HCT116 (cell line): ENCODE measurements around the gene KCNG1. TPM values are rescaled to one million over a fixed set of nuclear protein-coding genes. Genes with fewer than 3 reads are reported as not detected.

Source experiments
- ATAC-seq: fragments of 200-7000 bp; cut with Tn5 transposase; 2 replicates; pipeline ENCODE4 v1.9.1; 2020; ENCODE audit warnings: mild to moderate bottlenecking, moderate library complexity
- BruUV-seq: library from RNA; stranded (reverse); fragments of 400-500 nt; replicated peaks from 2 replicates; lab custom pipeline; 2021; lab: Mats Ljungman, UMichigan
- CTCF ChIA-PET: fragments of 300-600 bp; sonication (Branson Sonifier 250); formaldehyde crosslinking; loops from one replicate; lab custom pipeline; 2021; ENCODE audit warnings: antibody characterized with exemption; lab: Charles Lee
- POLR2A ChIA-PET: fragments of 300-600, 350-600 bp; sonication (Branson Sonifier 250); formaldehyde crosslinking; loops from one replicate; lab custom pipeline; 2021; ENCODE audit warnings: antibody characterized with exemption; lab: Charles Lee
- RAD21 ChIA-PET, 2 experiments: fragments of 300-600 bp; sonication (Branson Sonifier 250); formaldehyde crosslinking; loops; one replicate each; lab custom pipeline; 2023; ENCODE audit warnings: low total read pairs in 2 of 2; ENCODE audit not compliant: uncharacterized antibody in 2 of 2, unreplicated experiment in 2 of 2, low non-redundant PET in 1 of 2; lab: Charles Lee
- DNase-seq: peaks from one replicate; pipeline ENCODE4 v3.0.0-alpha.2; 2010; ENCODE audit warnings: low read depth, low spot score
- H2AFZ ChIP-seq: fragments of 200-600 bp; shearing (Covaris generic), sonication (generic); 2 replicates; pipeline ENCODE4 v1.6.1; 2017; ENCODE audit warnings: low read depth, mixed run types, mixed read lengths, antibody characterized with exemption, low read length; ENCODE audit not compliant: poor library complexity, severe bottlenecking
- H3K27ac ChIP-seq: 2 replicates; pipeline ENCODE4 v1.5.1; 2012; ENCODE audit warnings: low read depth, low read length
- H3K27me3 ChIP-seq: fragments of 200-600 bp; sonication (generic); 2 replicates; pipeline ENCODE4 v1.6.1; 2016; ENCODE audit warnings: mixed run types, low read length, mixed read lengths; ENCODE audit not compliant: insufficient read depth
- H3K36me3 ChIP-seq, 2 experiments: fragments of 200-500 bp in 1 of 2; fragments of 200-600 bp in 1 of 2; sonication (Bioruptor generic) in 1 of 2; sonication (generic) in 1 of 2; 2 replicates each; pipeline versions ENCODE4 v1.5.1 to v1.6.1; 2014 to 2016; ENCODE audit warnings: low read length in 2 of 2, inconsistent platforms in 1 of 2, mixed read lengths in 1 of 2, mixed run types in 1 of 2; ENCODE audit not compliant: insufficient read depth in 2 of 2, control insufficient read depth in 1 of 2
- H3K4me1 ChIP-seq, 2 experiments: fragments of 200-600 bp in 1 of 2; sonication (generic) in 1 of 2; 2 replicates each; pipeline versions ENCODE4 v1.5.1 to v1.6.1; 2012 to 2017; ENCODE audit warnings: low read length in 2 of 2, inconsistent platforms in 1 of 2, mild to moderate bottlenecking in 1 of 2, mixed read lengths in 1 of 2, mixed run types in 1 of 2, moderate library complexity in 1 of 2; ENCODE audit not compliant: insufficient read depth in 2 of 2, control insufficient read depth in 1 of 2
- H3K4me2 ChIP-seq: fragments of 200-600 bp; sonication (generic); 2 replicates; pipeline ENCODE4 v1.6.1; 2017; ENCODE audit warnings: mixed run types, low read length, mixed read lengths
- H3K4me3 ChIP-seq, 2 experiments: fragments of 200-600 bp in 1 of 2; sonication (generic) in 1 of 2; replicated peaks in 1 of 2; 2 replicates each; pipeline ENCODE4 v1.5.1; 2011 to 2016; ENCODE audit warnings: low read length in 2 of 2, control low read depth in 1 of 2, low read depth in 1 of 2, mild to moderate bottlenecking in 1 of 2, mixed read lengths in 1 of 2, mixed run types in 1 of 2
- H3K79me2 ChIP-seq: fragments of 200-600 bp; sonication (generic); 2 replicates; pipeline ENCODE4 v1.6.1; 2017; ENCODE audit warnings: mild to moderate bottlenecking, mixed run types, low read length, moderate library complexity, mixed read lengths; ENCODE audit not compliant: insufficient read depth
- H3K9ac ChIP-seq: fragments of 200-600 bp; sonication (generic); 2 replicates; pipeline ENCODE4 v1.6.1; 2016; ENCODE audit warnings: low read length, mixed read lengths
- H3K9me2 ChIP-seq: fragments of 200-600 bp; sonication (generic), shearing (Covaris generic); 2 replicates; pipeline ENCODE4 v1.6.1; 2017; ENCODE audit warnings: mixed run types, mild to moderate bottlenecking, moderate library complexity; ENCODE audit not compliant: insufficient read depth
- H3K9me3 ChIP-seq, 2 experiments: fragments of 200-500 bp in 1 of 2; fragments of 200-600 bp in 1 of 2; sonication (Bioruptor generic) in 1 of 2; sonication (generic) in 1 of 2; 2 replicates each; pipeline ENCODE4 v1.6.1; 2014 to 2017; ENCODE audit warnings: low read length in 2 of 2, mixed read lengths in 2 of 2, inconsistent platforms in 1 of 2, low read depth in 1 of 2, mild to moderate bottlenecking in 1 of 2, mixed run types in 1 of 2, moderate library complexity in 1 of 2; ENCODE audit not compliant: control insufficient read depth in 1 of 2, insufficient read depth in 1 of 2
- H4K20me1 ChIP-seq: fragments of 200-600 bp; sonication (generic), shearing (Covaris generic); 2 replicates; pipeline ENCODE4 v1.6.1; 2017; ENCODE audit warnings: mixed run types, mild to moderate bottlenecking, moderate library complexity; ENCODE audit not compliant: insufficient read depth
- CEBPB ChIP-seq: IDR thresholded peaks from 2 replicates; pipeline ENCODE4 v1.6.1; 2012; ENCODE audit warnings: low read depth
- ELF1 ChIP-seq: IDR thresholded peaks from 2 replicates; pipeline ENCODE4 v1.6.1; 2012; ENCODE audit warnings: low read depth, borderline replicate concordance
- EZH2 ChIP-seq: fragments of 200-600 bp; sonication (generic); IDR thresholded peaks from 2 replicates; pipeline ENCODE4 v1.6.1; 2017; ENCODE audit warnings: antibody characterized with exemption, mixed run types
- EZH2phosphoT487 ChIP-seq: fragments of 200-600 bp; IDR thresholded peaks from 2 replicates; pipeline ENCODE4 v1.6.1; 2018; ENCODE audit warnings: antibody characterized with exemption, borderline replicate concordance
- JUND ChIP-seq: IDR thresholded peaks from 2 replicates; pipeline ENCODE4 v1.6.1; 2012
- POLR2A ChIP-seq: IDR thresholded peaks from 2 replicates; pipeline ENCODE4 v1.7.0; 2011; ENCODE audit warnings: borderline replicate concordance; ENCODE audit not compliant: insufficient read depth, insufficient read length; ENCODE audit errors: extremely low read depth
- RAD21 ChIP-seq: IDR thresholded peaks from 2 replicates; pipeline ENCODE4 v1.6.1; 2012; ENCODE audit warnings: low read depth, mild to moderate bottlenecking
- SIN3A ChIP-seq: IDR thresholded peaks from 2 replicates; pipeline ENCODE4 v1.6.1; 2012; ENCODE audit warnings: low read depth
- SP1 ChIP-seq: IDR thresholded peaks from 2 replicates; pipeline ENCODE4 v1.6.1; 2012; ENCODE audit warnings: low read depth
- ZNF274 ChIP-seq: fragments of 200-500 bp; sonication (Bioruptor generic); IDR thresholded peaks from 2 replicates; pipeline ENCODE4 v1.6.1; 2014; ENCODE audit warnings: mild to moderate bottlenecking, low read depth, low read length, inconsistent platforms
- intact Hi-C: fragments of 100-400 bp; cut with micrococcal nuclease; formaldehyde crosslinking; loops from 2 replicates; pipeline ENCODE4 v1.10.0; 2022
- total RNA-seq: library from RNA; stranded (reverse); gene quantifications from one replicate; pipeline ENCODE4 v1.2.1, GENCODE V29; 2021; ENCODE audit not compliant: unreplicated experiment
- TF ChIP-seq, protein P1 (sequence below), 3 experiments: fragments of 200-600 bp in 1 of 3; sonication (generic) in 1 of 3; IDR thresholded peaks in 2 of 3; conservative IDR thresholded peaks in 1 of 3; 2 replicates each; pipeline ENCODE4 v1.5.1; 2012 to 2017; ENCODE audit warnings: low read depth in 2 of 3, low read length in 2 of 3, antibody characterized with exemption in 1 of 3, borderline replicate concordance in 1 of 3, control low read depth in 1 of 3, mild to moderate bottlenecking in 1 of 3, mixed read lengths in 1 of 3, mixed run types in 1 of 3, moderate library complexity in 1 of 3; ENCODE audit not compliant: insufficient read depth in 1 of 3
- TF ChIP-seq, protein P2 (sequence below): IDR thresholded peaks from 2 replicates; pipeline ENCODE4 v1.6.1; 2012
- TF ChIP-seq, protein P3 (sequence below): IDR thresholded peaks from 2 replicates; pipeline ENCODE4 v1.6.1; 2012; ENCODE audit warnings: low read depth
- TF ChIP-seq, protein P4 (sequence below): IDR thresholded peaks from 2 replicates; pipeline ENCODE4 v1.6.1; 2012

The KCNG1 gene
- total RNA-seq, 1 experiment from 2014 or later: 54.6 TPM

DNA sequence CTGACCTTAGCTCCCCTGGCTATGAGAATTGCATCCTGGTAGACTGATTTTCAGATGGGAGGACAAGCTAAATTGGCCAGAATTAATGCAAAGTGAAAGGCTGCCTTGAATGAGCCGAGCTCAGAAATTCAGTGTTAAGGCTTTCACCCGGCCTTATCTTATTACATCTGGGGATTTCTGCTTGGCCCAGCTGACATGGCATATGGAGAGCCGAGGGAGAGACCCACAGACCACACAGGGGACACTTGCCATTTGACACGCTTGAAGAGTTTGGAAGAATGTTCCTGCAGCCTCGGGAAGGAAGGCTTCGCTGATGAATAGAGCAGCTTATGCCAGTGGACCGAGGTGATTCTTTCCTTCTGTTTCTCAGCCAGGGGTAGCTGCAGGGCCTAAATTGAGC is 55.3 kb downstream of the KCNG1 start:
- no peaks in the 10 kb centered on the region for H4K20me1 ChIP-seq
- no peaks in the 10 kb centered on the region for H3K27me3 ChIP-seq
- H3K4me1 ChIP-seq: no peaks in the 10 kb centered on the region
- CTCF ChIA-PET: interaction anchor here (0.9 to 1.2 kb wide), 2 partner anchors 20 to 351 kb away, joined by 3 read pairs; no protein-coding TSS in a partner anchor
- no peaks in the 10 kb centered on the region for H3K36me3 ChIP-seq
- H3K9me2 ChIP-seq: no peaks in the 10 kb centered on the region
- ATAC-seq: no peak
- RAD21 ChIA-PET: no interaction called here
- H3K9ac ChIP-seq: no peak overlapping the region
- TF ChIP-seq EZH2phosphoT487 (no peak), CEBPB (no peak), RAD21 (no peak)
- TF ChIP-seq, protein P1, sequence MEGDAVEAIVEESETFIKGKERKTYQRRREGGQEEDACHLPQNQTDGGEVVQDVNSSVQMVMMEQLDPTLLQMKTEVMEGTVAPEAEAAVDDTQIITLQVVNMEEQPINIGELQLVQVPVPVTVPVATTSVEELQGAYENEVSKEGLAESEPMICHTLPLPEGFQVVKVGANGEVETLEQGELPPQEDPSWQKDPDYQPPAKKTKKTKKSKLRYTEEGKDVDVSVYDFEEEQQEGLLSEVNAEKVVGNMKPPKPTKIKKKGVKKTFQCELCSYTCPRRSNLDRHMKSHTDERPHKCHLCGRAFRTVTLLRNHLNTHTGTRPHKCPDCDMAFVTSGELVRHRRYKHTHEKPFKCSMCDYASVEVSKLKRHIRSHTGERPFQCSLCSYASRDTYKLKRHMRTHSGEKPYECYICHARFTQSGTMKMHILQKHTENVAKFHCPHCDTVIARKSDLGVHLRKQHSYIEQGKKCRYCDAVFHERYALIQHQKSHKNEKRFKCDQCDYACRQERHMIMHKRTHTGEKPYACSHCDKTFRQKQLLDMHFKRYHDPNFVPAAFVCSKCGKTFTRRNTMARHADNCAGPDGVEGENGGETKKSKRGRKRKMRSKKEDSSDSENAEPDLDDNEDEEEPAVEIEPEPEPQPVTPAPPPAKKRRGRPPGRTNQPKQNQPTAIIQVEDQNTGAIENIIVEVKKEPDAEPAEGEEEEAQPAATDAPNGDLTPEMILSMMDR (IDR thresholded peaks at IDR 0.05 in 2 of 3, conservative IDR thresholded peaks at IDR 0.05 in 1 of 3; ENCODE audit: borderline replicate concordance in 1 of 3, insufficient read depth in 1 of 3, low read depth in 2 of 3, low read length in 2 of 3): no peak
- TF ChIP-seq, all 23 proteins: peak for 0
- H3K4me2 ChIP-seq: no peak overlapping the region
- no peak overlapping the region for H2AFZ ChIP-seq
- no peak overlapping the region for H3K27ac ChIP-seq
- DNase-seq: no peak
- no peaks in the 10 kb centered on the region for H3K9me3 ChIP-seq
- H3K79me2 ChIP-seq: no peaks in the 10 kb centered on the region
- BruUV-seq: no TSS peak
- no peak overlapping the region for H3K4me3 ChIP-seq
- POLR2A ChIA-PET: no interaction called here
- intact Hi-C loops: no loop called here

DNA sequence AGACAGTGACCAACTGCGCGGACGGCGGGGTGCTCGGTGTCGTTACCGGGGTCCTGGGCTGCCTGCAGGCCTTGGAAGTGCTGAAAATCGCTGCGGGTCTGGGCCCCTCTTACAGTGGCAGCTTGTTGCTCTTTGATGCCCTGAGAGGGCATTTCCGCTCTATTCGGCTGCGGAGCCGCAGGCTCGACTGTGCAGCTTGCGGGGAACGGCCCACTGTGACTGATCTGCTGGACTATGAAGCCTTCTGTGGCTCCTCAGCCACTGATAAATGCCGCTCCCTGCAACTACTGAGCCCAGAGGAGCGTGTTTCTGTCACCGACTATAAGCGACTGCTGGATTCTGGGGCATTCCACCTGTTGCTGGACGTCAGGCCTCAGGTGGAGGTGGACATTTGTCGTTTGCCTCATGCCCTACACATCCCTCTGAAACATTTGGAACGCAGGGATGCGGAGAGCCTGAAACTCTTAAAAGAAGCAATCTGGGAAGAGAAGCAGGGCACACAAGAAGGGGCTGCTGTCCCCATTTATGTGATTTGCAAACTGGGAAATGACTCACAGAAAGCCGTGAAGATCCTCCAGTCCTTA is 63.3 kb downstream of the KCNG1 start:
- intact Hi-C loops: no loop called here
- ATAC-seq: no peak
- BruUV-seq: no TSS peak
- TF ChIP-seq SIN3A (no peak), ZNF274 (no peak), JUND (no peak), POLR2A (no peak), SP1 (no peak), EZH2 (no peak), ELF1 (no peak), RAD21 (no peak), EZH2phosphoT487 (no peak)
- TF ChIP-seq, protein P2, sequence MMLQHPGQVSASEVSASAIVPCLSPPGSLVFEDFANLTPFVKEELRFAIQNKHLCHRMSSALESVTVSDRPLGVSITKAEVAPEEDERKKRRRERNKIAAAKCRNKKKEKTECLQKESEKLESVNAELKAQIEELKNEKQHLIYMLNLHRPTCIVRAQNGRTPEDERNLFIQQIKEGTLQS: no peak
- TF ChIP-seq, protein P3, sequence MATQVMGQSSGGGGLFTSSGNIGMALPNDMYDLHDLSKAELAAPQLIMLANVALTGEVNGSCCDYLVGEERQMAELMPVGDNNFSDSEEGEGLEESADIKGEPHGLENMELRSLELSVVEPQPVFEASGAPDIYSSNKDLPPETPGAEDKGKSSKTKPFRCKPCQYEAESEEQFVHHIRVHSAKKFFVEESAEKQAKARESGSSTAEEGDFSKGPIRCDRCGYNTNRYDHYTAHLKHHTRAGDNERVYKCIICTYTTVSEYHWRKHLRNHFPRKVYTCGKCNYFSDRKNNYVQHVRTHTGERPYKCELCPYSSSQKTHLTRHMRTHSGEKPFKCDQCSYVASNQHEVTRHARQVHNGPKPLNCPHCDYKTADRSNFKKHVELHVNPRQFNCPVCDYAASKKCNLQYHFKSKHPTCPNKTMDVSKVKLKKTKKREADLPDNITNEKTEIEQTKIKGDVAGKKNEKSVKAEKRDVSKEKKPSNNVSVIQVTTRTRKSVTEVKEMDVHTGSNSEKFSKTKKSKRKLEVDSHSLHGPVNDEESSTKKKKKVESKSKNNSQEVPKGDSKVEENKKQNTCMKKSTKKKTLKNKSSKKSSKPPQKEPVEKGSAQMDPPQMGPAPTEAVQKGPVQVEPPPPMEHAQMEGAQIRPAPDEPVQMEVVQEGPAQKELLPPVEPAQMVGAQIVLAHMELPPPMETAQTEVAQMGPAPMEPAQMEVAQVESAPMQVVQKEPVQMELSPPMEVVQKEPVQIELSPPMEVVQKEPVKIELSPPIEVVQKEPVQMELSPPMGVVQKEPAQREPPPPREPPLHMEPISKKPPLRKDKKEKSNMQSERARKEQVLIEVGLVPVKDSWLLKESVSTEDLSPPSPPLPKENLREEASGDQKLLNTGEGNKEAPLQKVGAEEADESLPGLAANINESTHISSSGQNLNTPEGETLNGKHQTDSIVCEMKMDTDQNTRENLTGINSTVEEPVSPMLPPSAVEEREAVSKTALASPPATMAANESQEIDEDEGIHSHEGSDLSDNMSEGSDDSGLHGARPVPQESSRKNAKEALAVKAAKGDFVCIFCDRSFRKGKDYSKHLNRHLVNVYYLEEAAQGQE: no peak
- TF ChIP-seq, protein P4, sequence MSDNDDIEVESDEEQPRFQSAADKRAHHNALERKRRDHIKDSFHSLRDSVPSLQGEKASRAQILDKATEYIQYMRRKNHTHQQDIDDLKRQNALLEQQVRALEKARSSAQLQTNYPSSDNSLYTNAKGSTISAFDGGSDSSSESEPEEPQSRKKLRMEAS: no peak

More for the DNA sequence above, 63.3 kb downstream of the KCNG1 start:
- ChIA-PET CTCF (no interaction called here), RAD21 (no interaction called here), POLR2A (no interaction called here)
- Histone ChIP-seq H3K9me3 (no peaks in the 10 kb centered on the region), H3K9ac (peak overlapping the region; percentile 96), H2AFZ (no peak overlapping the region), H3K4me3 (peak overlapping the region; percentile 60 to 77), H3K27ac (peak overlapping the region; percentile 66), H3K4me2 (peak overlapping the region; percentile 82), H3K4me1 (peaks cover 14 to 19% of the 10 kb centered on the region in 2 experiments), H3K36me3 (peaks cover 0 to 7% of the 10 kb centered on the region in 2 experiments; a peak in 2 of 4 replicates), H3K9me2 (no peaks in the 10 kb centered on the region), H3K27me3 (no peaks in the 10 kb centered on the region), H4K20me1 (peaks cover 12% of the 10 kb centered on the region; the same call in 1 of the 2 replicates), H3K79me2 (peaks cover 69% of the 10 kb centered on the region)
- no peak for DNase-seq
